GM21529 (cell line): ENCODE measurements around the gene MAP1LC3B2.

Source experiments
- ATAC-seq: cut with Tn5 transposase; IDR thresholded peaks from one replicate; pipeline ENCODE4 v1.9.1; 2021; ENCODE audit not compliant: unreplicated experiment

Gene MAP1LC3B2

DNA sequence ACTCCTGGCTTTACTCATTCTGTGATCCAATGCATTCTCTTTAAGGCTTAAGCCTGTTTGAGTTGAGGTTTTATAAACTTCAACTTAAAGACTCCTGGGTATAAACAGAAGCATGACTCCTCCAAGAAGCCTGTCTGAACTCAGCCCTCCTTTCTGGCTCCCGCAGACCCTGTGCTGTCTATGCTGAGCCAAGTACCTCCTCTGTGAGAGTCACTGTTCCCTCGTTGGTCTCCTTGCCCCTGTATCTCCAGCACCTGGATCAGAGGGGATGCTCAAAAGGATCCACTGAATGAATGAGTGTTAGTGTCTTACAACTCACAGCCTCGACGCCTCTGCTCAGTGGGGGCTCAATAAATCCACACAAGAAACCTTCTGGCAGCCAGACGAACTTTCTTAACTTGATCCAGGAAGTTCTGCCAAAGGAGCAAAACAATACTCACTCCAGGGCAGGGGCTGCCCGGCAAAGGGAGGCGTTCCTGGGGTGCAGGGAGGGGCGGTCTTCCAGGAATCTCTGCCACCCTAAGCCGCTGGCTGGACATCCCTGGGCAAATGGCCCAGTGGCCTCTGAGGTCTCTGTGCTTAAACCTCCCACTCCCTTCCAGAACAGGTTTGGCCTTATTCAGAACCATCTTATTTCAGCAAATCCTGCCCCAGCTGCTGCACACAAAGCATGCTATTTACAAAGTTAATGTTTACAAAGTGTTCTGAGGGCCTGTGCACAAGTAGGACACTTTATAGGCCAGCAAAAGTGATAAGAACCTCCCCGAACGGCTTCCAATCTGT is 32.9 kb downstream of the MAP1LC3B2 start:
- ATAC-seq, result no peak

GRCh38 chr12:116592731-116593130 is 33.5 kb downstream of the MAP1LC3B2 start:
- no peak for ATAC-seq

- no peak for ATAC-seq
These were observed 35.3 kb downstream of the MAP1LC3B2 start for GRCh38 chr12:116594325-116595038.

- no peak for ATAC-seq
These were observed 36.0 kb downstream of the MAP1LC3B2 start for GRCh38 chr12:116595186-116595585.

DNA sequence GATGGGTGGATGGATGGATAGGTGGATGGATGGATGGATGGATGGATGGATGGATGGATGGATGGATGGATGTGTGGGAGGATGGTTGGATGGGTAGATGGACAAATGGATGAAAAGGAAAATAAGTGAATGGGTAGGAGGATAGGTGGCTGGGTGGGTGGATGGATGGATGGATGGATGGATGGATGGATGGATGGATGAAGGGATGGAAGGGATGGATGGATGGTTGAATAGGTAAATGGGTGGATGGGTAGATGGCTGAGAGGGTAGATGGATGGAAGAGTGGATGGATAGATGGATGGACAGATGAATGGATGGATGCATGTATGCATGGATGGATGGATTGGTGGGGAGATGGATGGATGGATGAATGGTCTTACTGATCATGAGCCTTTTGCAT is 36.5 kb downstream of the MAP1LC3B2 start:
- ATAC-seq, result no peak

- no peak for ATAC-seq
These were observed 38.7 kb downstream of the MAP1LC3B2 start for GRCh38 chr12:116597886-116598285.

DNA sequence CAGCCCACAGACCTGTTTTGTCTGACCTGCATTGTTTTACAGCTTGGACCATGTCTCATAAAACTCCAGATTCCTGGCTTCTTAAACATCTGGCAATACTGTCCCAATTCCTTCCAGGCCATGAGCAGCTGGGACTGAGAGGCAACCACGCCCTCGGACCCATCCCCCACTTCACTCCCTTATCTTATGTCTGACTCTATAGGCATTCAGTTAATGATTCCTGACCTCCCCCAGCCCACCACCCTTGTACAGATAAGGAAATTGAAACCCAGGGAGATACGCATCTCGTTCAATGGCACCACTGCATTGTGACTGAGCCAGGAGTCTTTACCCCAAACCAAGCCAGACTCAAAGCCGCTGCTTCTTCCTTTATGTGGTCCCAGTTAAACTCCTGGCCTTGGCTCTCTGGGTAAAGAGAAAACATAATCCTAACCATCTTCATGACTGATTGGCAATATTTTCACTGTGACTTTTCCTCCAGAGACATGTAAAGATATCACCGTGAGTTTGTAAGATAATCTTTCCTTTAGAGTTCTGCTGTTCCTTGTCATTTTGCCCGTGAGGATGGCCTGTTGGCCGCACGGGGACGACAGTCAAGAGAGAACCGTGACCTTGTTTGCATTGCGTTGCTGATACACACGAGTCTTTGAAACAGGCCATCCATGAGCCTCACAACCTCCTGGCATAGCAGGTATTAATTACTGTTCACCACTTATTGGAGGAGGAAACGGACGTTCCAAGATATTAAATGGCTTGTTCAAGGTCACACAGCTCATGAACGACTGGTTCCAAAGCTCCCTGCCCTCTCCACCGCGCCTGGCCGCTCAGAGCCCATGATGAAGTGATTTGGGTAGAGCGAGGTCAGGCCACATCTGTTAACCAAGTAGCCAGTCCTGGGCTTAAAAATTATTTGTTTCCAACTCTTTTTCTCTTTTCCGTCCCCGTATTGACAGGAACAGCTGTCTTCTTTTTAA is 39.4 kb downstream of the MAP1LC3B2 start:
- no peak for ATAC-seq

GRCh38 chr12:116599285-116600136 is 40.3 kb downstream of the MAP1LC3B2 start:
- ATAC-seq, result no peak

DNA sequence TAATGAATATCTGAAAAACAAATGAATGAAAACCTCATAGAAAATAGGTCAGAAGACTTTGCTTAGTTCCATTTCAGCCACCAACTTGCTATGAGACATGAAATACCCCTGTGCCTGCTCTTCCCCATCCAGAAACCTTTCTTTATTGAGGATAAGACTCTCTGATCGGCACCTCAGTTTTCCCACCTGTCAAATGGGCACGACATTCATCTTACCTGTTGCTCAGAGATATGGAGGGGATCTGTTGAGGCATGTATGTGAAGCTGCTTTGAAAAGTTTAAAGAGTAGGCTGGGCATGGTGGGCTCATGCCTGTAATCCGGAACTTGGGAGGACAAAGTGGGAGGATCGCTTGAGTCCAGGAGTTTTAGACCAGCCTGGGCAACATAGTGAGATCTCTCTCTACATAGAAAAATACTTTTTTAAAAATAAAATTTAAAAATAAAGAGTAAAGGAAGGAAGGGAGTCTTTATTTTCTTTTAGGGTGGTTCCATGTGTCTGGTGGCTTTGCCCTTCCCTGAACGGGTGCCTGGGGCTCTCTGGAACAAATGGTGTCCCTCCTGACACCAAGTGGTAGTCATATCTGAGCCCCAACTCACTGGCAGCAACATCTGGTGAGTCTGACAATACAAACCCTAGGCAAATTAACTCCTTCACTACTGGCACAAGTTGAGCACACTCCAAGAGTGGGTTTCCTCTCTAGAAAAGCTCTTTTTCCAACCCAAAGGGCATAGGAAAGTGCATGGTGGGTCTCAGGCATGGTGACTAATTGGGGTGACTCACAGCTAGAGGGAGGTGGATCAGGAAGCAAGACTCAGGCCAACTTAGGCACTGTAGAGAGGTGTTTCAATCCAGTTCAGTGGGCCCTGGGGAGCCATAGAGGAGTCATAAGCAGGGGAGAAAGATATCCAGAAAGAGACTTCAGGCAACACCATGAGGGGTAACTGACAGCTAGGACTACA is 42.1 kb downstream of the MAP1LC3B2 start:
- ATAC-seq, result no peak

- no peak for ATAC-seq
These were observed 43.0 kb downstream of the MAP1LC3B2 start for GRCh38 chr12:116601933-116602810.

DNA sequence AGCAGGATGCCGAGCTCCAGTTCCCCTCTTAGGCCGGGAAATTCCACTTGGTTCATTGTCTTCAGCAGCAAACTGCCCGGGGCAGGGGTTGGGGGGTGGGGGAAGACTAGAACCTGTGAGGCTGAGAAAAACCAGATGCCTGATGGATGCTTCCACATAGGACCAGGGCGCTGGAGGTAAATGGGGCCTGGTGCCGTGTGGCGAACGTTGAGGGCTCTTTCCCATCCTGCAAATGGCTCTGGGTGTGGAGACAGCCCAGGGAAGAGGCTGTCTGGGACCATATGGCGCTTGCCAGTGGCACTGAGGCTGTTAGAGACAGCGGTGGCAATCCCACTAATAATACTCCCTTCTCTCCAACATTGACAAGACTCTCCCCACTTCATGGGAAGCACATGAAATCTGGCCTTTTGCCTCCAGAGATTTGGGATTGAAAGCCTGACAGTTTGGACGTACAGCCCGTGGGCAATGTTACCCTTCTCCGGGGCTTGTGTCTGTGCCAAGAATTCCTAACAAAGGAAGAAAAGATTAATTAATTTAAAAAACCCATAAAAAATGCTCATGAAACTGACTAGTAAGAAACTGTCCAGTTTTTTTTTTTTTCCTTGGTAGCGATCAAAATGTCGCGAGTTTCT is 44.5 kb downstream of the MAP1LC3B2 start:
- no peak for ATAC-seq

DNA sequence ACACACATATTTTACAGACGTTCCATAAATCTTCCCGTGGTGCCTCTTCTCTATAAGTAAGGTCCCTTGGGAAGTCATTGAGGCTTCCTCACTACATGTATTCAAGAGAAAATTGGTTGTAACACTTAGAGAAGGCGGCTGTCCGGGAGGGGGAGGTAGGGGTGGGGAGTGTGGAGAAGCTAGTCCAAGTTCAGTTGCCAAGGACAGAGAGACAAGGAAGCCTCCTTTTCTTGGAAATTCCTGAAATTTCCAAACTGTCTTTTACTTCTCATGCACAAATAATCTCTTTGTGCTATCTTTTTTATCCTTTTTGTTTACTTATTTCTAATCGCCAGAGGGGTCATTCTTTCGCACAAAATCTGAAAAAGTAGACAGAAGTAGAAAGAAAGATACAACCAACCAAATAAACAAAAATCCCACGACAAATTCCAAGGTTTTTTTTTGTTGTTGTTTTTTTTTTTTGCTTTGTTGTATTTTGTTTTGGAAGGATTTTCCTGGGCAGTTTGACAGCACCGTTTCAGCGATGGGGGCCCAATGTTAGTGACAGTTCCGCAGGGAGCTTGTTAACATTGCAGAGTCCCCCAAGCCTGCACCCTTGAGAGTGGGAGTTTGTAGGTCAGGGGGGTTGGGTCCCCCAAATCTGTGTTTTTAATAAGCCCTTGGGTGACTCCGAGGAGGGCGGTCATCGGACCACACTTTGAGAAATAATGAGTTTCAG is 45.2 kb downstream of the MAP1LC3B2 start:
- no peak for ATAC-seq

DNA sequence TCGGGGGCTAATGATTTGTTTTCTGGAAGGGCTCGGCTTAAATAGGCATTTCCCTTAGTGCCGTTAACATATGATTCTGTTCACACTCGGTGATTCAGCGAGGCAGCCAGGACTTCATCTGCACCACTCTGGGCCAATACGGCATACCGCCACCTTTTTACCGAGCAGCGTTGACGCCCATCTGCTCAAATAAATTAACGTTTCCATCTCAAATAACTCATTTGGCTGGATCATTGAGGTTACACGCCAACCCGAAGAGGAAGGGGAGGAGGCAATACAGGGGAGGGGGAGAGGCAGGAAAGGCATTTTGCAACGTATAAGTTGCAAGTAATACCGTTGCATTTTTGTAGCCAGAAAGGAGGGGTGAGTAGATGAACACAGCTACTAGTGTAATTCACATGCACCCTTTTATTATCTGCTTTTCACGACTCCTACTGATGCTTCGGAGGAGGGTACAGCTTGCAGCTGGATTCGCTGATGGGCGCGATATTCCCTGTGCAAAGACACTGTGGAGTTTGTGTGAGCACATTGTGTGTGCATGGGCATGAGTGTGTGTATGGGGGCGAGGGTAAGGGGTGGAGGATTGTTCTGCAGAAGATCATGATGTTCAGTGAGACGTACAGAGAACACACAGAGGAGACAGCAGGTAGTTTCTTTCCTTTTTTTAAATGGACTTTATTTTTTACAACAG is 45.9 kb downstream of the MAP1LC3B2 start:
- no peak for ATAC-seq

DNA sequence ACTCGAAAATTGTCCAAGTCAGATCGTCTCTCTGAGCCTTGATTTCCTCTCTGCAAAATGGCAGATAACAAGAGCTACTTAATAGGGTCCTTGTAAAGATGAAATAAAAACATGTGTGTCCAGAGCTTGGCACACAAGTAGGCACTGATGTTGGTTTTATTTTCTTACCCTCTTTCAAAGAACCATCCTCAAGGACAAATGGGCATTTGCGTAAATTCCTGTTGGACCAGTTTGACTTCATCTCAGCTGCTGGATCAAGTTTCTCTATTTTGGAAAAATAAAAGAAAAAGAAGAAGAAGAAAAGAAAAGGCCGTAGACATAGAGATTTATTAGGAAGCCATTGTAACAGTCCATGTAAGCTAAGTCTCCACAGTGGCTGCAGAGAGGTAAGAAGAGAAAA is 47.2 kb downstream of the MAP1LC3B2 start:
- ATAC-seq, result no peak

DNA sequence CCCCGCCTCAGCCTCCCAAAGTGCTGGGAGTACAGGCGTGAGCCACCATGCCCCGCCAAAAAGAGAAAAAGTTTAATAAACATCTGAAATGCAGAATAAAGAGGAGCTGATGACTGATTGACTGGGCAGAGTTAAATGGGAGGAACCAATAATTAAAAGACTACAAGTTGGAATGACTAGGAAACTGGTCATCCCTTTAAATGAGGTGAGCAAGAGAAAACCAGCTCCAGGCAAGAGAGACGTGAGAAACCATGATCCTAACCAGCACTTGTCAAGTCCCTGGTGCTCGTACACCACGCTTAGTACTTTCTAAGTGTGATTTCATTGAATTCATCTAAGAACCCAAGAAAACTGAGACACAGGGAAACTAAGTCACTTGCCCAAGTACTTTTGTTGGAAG is 47.9 kb downstream of the MAP1LC3B2 start:
- ATAC-seq, result no peak

GRCh38 chr12:116609319-116610114 is 50.3 kb downstream of the MAP1LC3B2 start:
- ATAC-seq, result no peak
